Hematopoietic multipotent progenitor cell (in vitro differentiated cells): ENCODE measurements around the gene FAM170B. TPM values are rescaled to one million over a fixed set of nuclear protein-coding genes. Genes with fewer than 3 reads are reported as not detected.

Experiments
- DNase-seq, 3 donors: peaks; one replicate each; pipeline ENCODE4 v3.0.0-alpha.2; 2011 to 2015; ENCODE audit warnings: low read depth in 2 of 3, low spot score in 2 of 3
- total RNA-seq: library from RNA; depleted of rRNA; stranded (reverse); fragments of >200 nt; gene quantifications from one replicate; pipeline ENCODE4 v1.2.3, GENCODE V29; 2012

The FAM170B gene
- total RNA-seq, 1 donor = not detected

- DNase-seq = no peak
Observed at GRCh38 chr10:49153971-49154370, 20.1 kb upstream of the FAM170B start.

- DNase-seq = no peak
Observed at GRCh38 chr10:49153115-49153514, 19.3 kb upstream of the FAM170B start.

- DNase-seq = no peak
Observed at GRCh38 chr10:49152663-49153062, 18.8 kb upstream of the FAM170B start.

GRCh38 chr10:49152037-49152436 is 18.2 kb upstream of the FAM170B start:
- no peak for DNase-seq

- no peak for DNase-seq
Observed at GRCh38 chr10:49151481-49151880, 17.7 kb upstream of the FAM170B start.

GRCh38 chr10:49151025-49151445 is 17.2 kb upstream of the FAM170B start:
- peak in 1 of 3 donors; percentile 60 for DNase-seq

- no peak for DNase-seq
Observed at GRCh38 chr10:49150426-49150825, 16.6 kb upstream of the FAM170B start.

GRCh38 chr10:49149881-49150280 is 16.1 kb upstream of the FAM170B start:
- no peak for DNase-seq

- DNase-seq = no peak
Observed at GRCh38 chr10:49144058-49144720, 10.4 kb upstream of the FAM170B start.

- no peak for DNase-seq
Observed at GRCh38 chr10:49143249-49143648, 9.4 kb upstream of the FAM170B start.

- DNase-seq = no peak
Observed at GRCh38 chr10:49141541-49142332, 7.9 kb upstream of the FAM170B start.

GRCh38 chr10:49140304-49141177 is 6.7 kb upstream of the FAM170B start:
- DNase-seq = no peak

- no peak for DNase-seq
Observed at GRCh38 chr10:49139846-49140195, 6.0 kb upstream of the FAM170B start.

GRCh38 chr10:49139028-49139845 is 5.4 kb upstream of the FAM170B start:
- no peak for DNase-seq

GRCh38 chr10:49138361-49138891 is 4.6 kb upstream of the FAM170B start:
- DNase-seq = no peak

- DNase-seq = no peak
Observed at GRCh38 chr10:49136525-49136924, 2.7 kb upstream of the FAM170B start.

- DNase-seq = no peak
Observed at GRCh38 chr10:49135575-49136313, 1.9 kb upstream of the FAM170B start.

- DNase-seq = peak in 1 of 3 donors; percentile 11
Observed at GRCh38 chr10:49134327-49134726, 506 bp upstream of the FAM170B start.

GRCh38 chr10:49132362-49132737 is 1.5 kb downstream of the FAM170B start:
- DNase-seq = no peak
